GM19395 (cell line): Measurements from ENCODE around the gene CTNNA2.

ENCODE experiments used
- ATAC-seq: cut with Tn5 transposase; IDR thresholded peaks from one replicate; pipeline ENCODE4 v1.9.1; 2021; ENCODE audit warnings: mild to moderate bottlenecking, moderate library complexity; ENCODE audit not compliant: unreplicated experiment

The CTNNA2 gene

DNA sequence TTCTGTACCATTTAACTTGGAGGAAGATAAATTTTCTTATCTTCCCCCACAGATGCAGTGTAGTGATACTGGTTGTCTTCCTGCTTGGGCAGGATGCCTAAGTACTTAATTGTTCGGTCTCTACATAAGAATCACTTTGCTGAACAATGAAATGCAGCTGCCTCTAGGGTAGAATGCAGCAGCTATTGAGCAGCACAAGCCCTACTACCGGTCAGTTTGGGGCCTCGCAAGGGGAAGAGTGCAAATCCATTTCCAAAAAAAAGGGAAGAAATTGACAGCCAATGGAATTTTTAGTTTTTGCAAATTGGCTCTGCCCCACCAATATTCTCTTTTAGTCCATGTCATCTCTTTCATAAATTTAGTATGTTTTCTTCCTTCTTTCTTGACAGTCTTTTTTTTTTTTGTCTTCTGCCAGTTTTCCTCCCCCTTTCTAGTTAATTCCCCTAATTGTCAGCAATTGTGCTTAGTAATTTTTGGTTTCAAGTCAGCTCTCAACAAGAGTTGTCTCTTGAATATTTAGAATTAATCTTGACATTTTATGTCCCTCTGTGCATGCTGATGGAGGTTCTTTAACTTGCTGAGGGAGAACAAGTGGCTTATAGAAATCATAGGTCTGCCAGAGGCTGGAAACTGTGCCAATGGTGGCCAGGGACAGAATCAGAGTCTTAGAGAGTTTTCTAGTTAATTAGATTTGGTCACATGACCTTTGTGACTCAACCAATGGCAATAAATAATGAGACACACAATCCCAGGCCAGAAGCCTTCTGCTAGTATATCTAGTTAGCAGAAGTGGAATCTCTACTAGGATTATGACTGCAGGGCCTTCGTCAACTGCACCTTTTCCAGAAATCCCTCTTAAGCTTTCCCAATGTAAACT, 270.0 kb downstream of the CTNNA2 start:
- ATAC-seq, result no peak

GRCh38 chr2:79788952-79789651, 276.3 kb downstream of the CTNNA2 start:
- ATAC-seq, result no peak

DNA sequence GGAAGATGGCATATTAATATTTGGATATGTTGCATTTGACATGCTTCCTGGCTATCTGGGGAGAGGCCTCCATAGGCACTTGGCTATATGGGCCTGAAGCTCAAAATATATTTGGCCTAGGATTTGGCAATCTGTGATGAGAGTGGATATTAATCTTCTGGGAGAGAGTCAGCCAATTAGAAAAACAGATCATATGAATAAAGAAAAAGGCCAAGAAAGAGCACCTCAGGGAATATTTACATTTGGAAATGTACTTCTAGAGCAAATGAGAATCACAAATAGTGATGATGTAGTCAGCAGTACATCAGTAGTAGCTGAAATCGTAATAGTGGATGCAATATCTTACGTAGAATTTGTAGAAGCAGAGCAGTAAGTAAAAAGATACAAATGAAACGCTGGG, 277.0 kb downstream of the CTNNA2 start:
- no peak for ATAC-seq

GRCh38 chr2:79792090-79792489, 279.2 kb downstream of the CTNNA2 start:
- ATAC-seq, result no peak

DNA sequence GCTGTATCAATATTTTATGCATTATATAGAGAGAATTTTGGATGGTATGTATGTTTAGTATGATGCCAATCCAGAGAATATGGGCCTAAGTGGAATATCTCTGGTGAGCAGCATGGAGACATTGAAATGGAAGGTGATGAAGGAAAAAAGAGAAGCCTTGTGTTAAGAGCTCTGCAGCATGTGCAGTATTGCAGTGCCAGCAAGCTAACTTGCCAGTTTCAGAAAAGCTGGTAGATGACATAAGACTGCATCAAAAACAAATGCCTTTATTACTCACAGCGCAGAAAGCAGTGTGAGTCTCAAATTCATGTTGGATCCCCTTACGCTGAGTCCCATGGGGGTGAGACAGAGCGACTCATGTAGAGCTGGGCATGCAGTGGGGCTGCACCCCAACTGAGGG, 280.2 kb downstream of the CTNNA2 start:
- ATAC-seq, result no peak

DNA sequence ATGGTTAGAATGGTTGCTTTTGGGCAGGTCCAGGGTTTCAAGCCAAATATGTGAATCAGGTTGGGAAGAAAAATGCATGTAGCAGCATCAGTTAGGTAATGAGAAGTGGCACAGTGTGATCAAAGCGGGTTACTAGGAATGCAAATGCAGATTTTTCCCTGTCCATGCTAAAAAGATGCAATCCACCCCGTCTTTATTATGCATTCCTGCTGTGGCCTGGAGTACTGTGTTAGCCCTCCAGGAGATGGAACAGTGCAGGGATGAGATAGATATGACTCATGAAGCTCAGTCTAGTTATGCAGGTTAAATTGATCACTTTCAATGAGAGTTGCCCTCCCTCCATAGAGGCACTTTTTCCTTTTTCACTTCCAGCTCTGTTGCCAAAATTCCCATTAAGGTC, 283.8 kb downstream of the CTNNA2 start:
- ATAC-seq, result no peak

GRCh38 chr2:79798776-79799175, 285.9 kb downstream of the CTNNA2 start:
- ATAC-seq, result no peak

GRCh38 chr2:79799729-79800128, 286.9 kb downstream of the CTNNA2 start:
- ATAC-seq, result no peak

GRCh38 chr2:79801082-79801481, 288.2 kb downstream of the CTNNA2 start:
- ATAC-seq, result no peak

DNA sequence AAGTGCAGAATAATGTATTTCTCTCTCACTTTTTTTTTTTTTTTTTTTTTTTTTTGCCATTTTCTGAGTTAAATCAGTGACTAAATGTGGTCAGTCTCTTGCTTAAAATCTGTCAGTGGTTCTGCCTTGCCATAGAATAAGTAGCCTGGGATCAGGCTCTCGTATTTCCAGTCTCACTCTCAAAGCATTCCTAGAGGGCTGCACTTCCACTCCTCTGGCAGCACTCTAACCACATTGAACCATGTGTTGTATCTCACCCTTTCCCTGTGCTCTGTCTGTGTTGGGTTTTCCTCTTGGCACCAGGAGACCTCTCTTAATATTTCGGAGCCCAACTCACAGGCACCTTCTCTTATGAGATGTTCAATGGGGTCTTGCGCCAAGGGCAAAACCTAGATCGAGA, 304.4 kb downstream of the CTNNA2 start:
- no peak for ATAC-seq

- no peak for ATAC-seq
These were observed 307.4 kb downstream of the CTNNA2 start for GRCh38 chr2:79820281-79820680.

- no peak for ATAC-seq
These were observed 309.3 kb downstream of the CTNNA2 start for GRCh38 chr2:79822136-79822535.

DNA sequence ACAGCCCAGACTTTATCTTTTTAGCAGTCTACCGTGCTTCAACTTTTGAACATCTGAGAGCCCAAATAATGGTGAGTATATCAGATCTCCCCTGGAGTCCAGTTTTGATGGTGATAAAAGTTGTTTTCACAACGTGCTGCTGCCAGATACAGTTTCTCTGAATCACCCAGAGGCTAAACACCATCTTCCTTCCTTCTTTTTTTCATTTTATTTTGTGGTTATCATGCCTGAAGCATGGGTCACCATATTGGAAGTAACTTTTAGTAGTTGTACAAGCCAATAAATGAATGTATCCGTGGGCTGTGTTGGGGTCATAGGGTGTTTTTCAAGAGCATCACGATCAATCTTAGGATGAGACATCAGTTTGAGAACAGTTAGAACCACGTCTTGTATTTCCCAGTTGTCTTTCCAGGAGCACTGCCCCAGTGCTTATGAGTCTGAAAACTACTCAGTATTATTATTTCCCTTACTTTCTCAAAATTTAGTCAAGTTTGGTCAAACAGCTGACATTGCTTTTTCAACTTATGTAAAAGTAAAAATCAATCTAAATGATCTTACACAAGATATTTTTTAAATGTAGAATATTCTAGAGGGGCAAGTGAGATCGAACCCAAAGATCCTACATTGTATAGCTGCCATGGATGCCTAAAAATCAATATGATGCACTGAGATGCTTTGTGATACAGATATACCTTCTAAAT, 311.4 kb downstream of the CTNNA2 start:
- no peak for ATAC-seq

- ATAC-seq, result no peak
These were observed 315.0 kb downstream of the CTNNA2 start for GRCh38 chr2:79827881-79828280.

DNA sequence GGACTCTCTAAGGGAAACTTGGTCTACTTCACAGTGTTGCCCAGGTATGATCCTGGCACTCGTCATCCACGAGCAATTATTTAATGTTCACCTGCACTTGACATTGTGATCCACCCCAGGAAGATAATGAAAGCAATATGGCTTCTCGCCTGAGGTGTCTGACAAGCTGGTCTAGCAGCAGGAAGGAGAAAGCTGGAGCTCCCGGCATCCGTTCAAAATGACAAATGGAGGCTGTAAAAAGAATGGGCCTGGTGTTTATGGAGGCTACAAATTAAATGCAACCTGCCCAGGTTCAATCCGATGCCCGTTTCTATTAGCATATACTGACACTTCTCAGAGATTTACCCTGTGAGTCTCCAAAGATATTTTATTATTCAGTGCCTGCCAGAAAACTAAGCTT, 317.6 kb downstream of the CTNNA2 start:
- ATAC-seq, result no peak

DNA sequence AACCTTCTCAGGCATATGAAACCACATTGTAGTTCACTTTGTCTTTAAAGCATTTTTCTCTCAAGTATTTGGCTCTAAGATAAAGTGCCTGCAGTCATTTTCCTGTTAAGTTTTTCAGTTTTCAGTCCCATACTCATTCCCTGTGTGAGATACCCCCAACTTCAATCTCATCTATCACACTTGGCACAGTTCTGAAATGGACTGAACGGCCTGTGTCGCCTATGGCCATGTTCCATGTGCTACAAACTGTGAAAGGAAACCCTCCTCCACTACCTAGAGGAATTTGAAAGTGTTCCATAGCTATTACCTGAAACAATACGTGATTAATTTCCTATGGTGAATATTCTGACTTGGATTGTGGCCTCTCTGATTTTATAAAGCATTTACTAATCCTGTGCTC, 319.1 kb downstream of the CTNNA2 start:
- ATAC-seq, result no peak

DNA sequence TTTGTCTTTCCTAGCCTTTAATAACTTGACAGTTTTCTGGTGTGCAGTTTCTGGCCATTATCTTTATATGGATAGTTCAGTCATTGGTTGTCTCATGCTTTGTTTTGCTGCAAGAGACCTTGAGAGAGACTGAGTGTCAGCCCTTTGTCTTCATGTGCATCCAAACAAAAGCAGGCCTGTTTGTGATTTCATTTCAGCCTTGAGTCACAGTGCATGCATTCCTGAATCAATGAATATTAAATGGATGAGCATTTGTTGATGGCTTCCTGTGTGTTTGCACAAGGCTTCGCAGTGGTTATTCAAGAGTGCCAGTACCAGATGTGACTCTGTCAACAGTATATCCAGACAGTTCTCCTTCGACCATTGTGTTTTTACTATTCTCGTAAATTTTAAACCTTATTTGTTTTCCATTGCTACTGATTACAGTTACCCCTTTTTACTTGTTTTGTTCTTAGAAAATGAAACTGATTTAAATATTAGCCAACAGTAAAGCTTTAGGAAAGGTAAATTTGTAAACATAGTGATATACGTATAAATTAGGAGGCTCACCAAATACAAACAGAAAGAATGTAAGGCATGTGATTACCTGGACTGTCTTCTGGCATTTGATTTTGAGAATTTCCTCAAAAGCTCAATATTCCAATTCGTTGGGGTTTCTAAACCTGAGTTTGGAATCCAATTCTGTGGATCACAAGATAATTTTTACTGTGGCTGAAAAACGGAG, 319.8 kb downstream of the CTNNA2 start:
- ATAC-seq, result no peak

DNA sequence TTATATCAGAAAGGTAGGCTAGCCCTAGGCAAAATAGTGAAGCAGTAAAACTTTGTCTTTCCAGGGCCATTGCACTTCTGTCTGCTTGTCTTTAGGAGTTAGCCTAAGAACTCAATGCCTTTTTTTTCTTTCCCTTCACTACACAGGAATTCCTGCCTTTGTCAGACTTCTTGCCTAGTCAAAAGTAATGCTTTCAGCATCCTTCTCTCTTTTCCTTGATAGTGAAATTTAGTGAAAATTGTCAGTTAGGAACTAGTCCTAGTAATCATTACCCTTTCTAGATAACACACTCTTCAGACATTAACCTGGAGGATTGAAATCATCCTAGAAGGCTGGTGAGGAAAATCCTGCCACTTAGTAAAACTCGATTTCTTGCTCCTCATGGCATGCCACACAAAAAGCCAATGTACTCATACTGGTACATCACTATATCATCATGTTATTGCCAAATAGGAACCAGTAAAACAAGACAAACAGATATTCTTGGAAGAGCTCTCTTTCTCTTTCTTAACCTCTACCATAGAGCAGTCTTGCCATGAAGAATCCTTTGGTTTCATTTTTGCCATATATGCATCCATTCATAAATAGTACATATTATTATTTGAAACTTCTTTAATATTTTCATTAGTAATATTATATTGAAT, 320.5 kb downstream of the CTNNA2 start:
- no peak for ATAC-seq

DNA sequence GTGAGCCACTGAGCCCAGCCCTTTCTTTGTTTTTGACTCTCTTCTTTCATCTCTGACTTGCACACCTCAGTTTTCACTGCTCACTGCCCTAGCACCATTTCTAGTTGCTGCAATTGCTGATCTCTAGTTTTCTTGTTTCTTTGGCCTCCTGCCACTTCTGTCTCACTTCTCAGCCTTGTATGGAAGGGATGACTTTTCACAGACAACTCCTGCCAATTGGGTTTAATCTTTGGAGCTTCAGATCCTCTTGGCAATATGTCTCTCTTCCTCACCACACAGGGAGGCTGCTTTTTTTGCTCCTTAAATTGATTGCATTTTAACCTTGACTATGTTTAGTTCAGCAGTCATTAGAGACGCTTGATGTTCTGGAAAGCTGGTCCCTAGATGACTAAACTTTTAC, 323.1 kb downstream of the CTNNA2 start:
- no peak for ATAC-seq

- ATAC-seq, result no peak
These were observed 331.2 kb downstream of the CTNNA2 start for GRCh38 chr2:79844011-79844410.

DNA sequence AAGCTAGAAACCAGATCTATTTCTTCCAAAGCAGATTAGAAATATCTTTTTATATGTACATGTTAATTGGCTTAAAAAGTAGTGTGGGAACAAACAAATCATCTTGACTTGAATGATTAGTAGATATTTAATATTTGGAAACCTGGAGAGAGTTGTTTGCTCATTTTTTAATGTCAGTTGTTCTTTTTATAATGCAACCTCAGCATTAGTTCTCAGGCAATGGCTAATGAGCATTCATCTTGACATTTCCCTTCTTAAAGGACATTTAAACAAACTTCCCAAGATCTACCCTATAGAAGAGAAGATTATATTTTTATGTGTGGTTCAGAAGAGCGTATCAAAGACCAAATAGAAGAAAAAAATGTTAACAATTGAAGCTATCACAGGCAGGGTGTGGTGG, 334.0 kb downstream of the CTNNA2 start:
- no peak for ATAC-seq
